ENCODE data around the gene DCANP1.
A peak's percentile ranks its signal among the peaks of the same experiment; 100 is the strongest.

The DCANP1 gene

DNA sequence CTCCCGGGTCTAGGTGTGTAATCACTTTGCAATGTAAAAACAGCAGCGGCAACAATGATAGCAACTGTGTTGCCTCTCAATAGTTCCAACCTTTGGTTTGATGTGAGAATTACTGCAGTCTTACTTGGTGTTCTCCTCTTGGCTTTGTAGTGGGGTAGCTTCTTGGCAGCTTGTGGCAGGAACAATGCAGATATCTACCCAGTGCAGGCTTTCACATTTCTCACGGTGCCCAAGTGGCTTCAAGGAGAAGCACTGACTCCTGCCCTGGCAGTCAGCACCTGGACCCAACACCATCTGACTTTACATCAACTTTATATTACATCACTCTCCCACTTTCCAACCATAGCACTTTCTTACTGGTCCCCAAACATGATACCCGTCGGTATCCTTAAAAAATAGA lies 33.4 kb upstream of the DCANP1 start:
- DNase-seq (ENCODE audit: low read depth, low spot score) = no peak

DNA sequence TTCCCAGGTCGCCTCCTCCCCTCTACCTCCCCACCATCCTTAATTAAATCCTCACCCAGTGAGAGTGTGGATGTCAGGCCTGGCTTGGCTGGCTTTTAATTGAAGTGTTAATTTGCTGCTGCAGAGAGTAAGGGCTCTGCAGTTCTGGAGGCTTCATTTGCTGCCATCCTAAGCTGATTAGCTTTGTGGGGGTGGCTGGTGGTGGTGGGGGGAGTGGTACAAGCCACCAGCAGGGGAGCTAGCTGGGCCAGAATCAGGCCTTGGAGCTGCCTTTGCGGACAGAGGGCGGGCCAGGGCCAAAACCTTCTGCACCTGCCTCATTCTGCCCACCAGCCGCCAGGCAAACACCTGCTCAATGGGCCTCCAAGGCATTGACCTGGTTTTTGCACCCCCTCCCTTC lies 31.8 kb upstream of the DCANP1 start:
- no peak for DNase-seq (ENCODE audit: low read depth, low spot score)

DNA sequence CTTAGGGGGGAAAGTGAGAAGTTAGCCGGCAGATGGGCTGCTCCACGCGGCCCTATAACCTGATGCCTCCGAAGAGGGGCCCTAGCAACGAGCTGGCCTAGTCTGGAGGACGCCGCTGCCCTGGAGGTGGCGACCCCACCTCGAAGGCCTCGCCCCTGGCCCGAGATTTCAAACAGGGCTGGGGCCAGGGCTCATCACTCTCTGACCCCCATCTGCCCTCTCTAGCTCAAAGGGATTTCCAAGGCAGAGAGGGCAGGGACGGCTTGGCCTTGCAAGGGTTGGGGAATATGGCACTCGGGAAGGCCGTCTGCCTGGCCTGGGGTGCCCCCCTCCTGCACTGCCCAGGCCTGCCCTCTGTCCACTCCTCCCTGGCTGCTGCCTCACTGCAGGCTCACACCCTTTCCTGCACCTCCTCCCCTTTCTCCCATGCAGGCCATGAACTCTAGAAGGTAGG lies 30.5 kb upstream of the DCANP1 start:
- no peak for DNase-seq (ENCODE audit: low read depth, low spot score)

GRCh38 chr5:135476615-135477581 lies 29.8 kb upstream of the DCANP1 start:
- no peak for DNase-seq (ENCODE audit: low read depth, low spot score)

- DNase-seq (ENCODE audit: low read depth, low spot score) = no peak
These were observed 27.0 kb upstream of the DCANP1 start for GRCh38 chr5:135473956-135474670.

GRCh38 chr5:135472141-135472540 lies 25.0 kb upstream of the DCANP1 start:
- no peak for DNase-seq (ENCODE audit: low read depth, low spot score)

- no peak for DNase-seq (ENCODE audit: low read depth, low spot score)
These were observed 24.6 kb upstream of the DCANP1 start for GRCh38 chr5:135471726-135472125.

DNA sequence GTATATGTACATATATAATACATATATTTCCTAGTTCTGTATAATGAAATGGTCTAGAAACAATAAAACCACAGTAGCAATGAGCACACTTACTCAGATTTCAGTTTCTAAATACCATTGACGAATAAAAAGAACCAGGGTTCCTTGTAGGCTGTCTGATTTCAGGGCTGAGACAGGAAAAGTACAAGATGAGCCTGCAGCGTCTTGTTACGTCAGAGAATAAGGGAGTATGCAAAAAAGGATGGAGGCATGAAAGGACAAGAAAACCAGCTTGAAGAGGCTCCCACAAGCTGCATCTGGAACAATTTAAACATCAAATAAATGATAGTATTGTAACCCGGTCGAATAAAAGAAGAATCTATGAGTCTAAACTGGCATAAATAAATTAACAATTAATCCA lies 22.8 kb upstream of the DCANP1 start:
- no peak for DNase-seq (ENCODE audit: low read depth, low spot score)

GRCh38 chr5:135468541-135468940 lies 21.4 kb upstream of the DCANP1 start:
- no peak for DNase-seq (ENCODE audit: low read depth, low spot score)

DNA sequence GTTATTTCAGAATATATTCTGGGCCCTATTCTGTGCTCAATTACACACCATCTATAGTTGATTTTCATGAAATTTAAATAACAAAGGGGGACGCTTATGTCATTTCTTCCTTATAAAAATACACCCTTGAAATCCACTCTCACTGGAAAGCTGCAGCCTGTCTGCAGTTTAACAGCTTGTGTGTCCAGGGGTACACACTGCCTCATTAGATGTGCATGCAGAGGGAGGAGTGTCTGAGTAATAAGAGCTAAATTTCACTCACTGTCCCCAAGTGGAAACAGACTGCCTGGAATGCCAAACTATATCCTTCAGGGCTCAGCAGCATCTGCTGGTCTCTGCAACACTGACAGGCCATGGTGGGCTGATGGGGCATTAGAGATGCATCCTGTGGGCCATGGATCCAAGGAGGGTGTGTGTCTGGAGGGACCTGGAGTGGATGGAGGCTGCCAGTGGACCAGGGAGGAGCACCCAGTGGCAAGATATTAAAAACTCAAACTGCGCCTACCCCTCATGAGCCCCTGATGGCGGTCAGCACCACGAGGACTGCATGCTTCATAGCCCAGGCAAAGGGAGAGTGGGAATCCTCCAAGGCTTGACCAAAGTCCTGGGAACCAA lies 20.8 kb upstream of the DCANP1 start:
- no peak for DNase-seq (ENCODE audit: low read depth, low spot score)

GRCh38 chr5:135467051-135467625 lies 20.0 kb upstream of the DCANP1 start:
- no peak for DNase-seq (ENCODE audit: low read depth, low spot score)

DNA sequence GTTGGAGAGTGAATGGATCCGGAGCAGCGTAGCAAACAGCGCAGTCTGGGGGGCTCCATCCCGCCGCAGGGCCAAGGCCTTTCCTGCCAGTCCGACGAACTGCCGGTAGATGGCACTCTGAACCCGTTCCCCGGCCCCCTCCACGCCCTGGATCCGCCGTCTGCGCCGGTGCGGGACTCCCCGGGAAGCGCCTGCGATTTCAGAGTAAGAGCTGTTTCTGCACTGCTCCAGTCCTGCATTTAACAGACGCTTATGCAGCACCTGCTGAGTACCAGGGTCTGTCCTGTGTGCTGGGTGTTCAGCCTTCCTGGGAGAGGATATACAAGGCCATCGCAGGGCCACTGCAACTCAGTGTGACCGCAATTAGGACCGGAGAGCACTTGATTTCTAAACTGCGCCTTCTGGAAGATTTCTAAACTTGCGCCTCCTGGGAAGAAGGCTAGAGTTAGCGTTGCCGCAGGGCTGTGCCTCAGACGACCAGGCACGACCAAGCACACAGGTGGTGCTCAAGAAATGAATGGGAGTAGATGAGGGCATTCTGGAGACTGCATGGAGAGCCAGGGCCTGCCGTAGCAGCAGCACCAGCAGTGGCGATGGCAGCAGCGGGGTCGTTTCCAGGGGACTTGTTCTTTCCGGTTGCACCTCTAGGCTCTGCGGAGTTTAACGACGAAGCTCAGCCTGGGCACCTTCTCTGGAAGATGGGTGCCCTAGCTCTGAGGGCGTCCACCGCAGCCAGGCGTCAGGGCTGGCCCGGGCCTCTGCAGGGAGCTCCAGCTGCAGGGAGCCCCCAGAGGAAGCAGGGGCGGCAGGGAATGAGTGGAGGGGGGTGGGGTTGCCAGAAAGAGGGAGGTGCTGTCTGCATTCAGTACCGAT lies 19.3 kb upstream of the DCANP1 start:
- DNase-seq (ENCODE audit: low read depth, low spot score) = peak; percentile 21

GRCh38 chr5:135465391-135466122 lies 18.4 kb upstream of the DCANP1 start:
- DNase-seq (ENCODE audit: low read depth, low spot score) = no peak

DNA sequence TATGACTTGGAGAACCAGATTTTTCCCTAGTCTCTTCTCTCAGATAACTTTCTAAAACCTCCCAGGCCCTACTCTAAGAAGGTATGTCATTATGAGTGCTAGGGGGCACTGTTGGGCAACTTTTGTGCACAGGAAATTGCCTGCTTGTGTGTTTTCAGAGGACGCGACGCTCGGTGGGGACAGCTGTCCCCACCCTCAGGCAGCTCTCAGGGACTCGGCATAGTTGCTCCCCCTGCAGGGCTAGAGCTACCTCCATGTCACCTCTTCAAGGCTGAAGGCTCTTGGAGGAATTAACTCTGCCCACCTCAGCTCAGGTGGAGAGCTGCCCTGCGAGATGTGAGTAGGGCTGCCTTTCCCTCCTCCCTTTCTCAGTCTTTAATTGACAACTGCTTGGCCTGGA lies 15.2 kb upstream of the DCANP1 start:
- DNase-seq (ENCODE audit: low read depth, low spot score) = no peak

- no peak for DNase-seq (ENCODE audit: low read depth, low spot score)
These were observed 14.5 kb upstream of the DCANP1 start for GRCh38 chr5:135461481-135462151.

DNA sequence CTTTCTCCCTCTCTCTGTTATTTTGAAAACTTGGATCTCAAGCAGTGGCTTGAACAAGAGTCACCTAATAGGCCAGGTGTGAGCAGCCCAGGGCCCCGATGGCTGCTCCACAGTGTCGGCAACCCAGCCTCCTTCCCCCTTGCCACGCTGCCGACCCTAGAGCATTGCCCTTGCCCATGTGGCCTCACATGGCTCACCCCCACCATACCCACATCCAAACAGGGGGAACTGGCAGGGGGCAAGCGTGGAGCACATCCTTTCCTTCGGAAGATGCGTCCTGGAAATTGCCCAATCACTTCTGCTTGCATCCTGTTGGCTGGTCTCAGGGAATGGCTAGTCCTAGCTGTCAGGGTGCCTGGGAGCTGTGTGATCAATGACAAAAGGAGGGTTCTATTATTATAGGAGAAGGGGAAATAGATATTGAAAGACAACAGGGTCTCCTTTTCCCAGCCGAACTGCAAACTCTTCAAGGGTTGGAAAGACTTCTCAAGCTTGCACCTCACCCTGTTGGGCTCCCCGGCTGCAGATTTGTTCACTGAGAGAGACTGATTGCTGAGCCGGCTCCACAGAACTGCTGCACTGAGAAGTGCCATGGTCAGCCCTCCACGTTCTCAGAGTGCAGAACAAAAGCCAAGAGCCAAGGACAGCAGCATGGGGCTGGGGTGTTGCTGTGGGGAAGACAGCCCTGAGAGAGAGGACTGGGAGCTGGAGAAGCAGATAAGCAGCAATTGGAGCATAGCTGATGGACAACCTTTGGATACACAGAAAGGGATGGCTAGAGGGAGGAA lies 13.3 kb upstream of the DCANP1 start:
- no peak for DNase-seq (ENCODE audit: low read depth, low spot score)

- no peak for DNase-seq (ENCODE audit: low read depth, low spot score)
These were observed 11.8 kb upstream of the DCANP1 start for GRCh38 chr5:135458921-135459331.

- DNase-seq (ENCODE audit: low read depth, low spot score) = no peak
These were observed 11.2 kb upstream of the DCANP1 start for GRCh38 chr5:135458356-135458755.

Measured in activated CD4-positive, CD25-positive, alpha-beta regulatory T cell treated with anti-CD3 and anti-CD28 coated beads, Interleukin-2, amount 50 U/mL, for 16 hours (primary cell).